DMS 273 treated with DMSO at 0.1 percent for 48 hours (cell line): ENCODE results near the gene ZKSCAN5.
A peak's percentile ranks its signal among the peaks of the same experiment; 100 is the strongest.
"Not testable (repeated sequence)": the region's sequence is repeated elsewhere in the genome, so short reads cannot be mapped to it uniquely, and the experiment has no call there.

ENCODE experiments used
- DNase-seq: peaks from one replicate; lab custom pipeline; 2025; lab: John Stamatoyannopoulos, UW

The ZKSCAN5 gene

DNA sequence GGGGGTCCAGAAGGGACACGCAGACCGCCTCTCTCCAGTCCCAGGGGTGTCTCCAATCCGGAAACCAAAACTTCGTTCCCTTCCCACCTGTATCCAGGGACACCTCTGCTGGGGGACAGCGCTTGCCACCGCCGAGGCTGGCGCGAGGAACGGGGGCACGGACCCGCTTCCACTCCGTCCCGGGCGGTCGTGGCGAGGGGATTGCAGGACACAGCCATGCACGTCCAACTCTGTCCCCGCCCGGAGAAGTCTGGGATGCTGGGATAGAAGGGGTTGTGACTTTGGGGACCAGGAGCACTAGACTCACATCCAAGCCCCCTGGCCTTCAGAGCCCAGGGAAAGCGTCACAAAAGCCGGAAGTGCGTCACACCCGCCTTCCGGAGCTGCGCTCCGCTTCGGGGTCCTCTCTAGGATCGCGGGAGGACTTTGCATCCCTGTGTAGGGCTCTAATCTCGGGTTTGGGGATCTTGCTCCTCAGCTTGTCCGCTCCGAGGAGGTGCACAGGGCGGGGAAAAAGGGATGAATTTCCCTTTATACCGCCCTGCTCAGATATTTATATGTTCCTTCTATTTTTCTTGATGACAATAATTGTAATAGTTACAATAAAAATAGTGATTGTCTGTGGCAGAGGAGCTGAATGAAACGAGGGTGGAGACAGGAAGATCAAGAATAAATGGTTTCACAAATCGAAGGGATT is 47.5 kb downstream of the ZKSCAN5 start, which contains the start of gene FAM200A:
TSS of gene FAM200A (minus strand) at position 348 of the 697 bp plus-strand sequence. CDS start 3,707 bp downstream, outside the sequence.
- DNase-seq = peak; percentile 87

GRCh38 chr7:99553039-99553438 is 48.6 kb downstream of the ZKSCAN5 start:
- no peak for DNase-seq

GRCh38 chr7:99554939-99555338 is 50.5 kb downstream of the ZKSCAN5 start:
- no peak for DNase-seq

- DNase-seq = no peak
Measured at GRCh38 chr7:99557196-99557607, 52.7 kb downstream of the ZKSCAN5 start.

DNA sequence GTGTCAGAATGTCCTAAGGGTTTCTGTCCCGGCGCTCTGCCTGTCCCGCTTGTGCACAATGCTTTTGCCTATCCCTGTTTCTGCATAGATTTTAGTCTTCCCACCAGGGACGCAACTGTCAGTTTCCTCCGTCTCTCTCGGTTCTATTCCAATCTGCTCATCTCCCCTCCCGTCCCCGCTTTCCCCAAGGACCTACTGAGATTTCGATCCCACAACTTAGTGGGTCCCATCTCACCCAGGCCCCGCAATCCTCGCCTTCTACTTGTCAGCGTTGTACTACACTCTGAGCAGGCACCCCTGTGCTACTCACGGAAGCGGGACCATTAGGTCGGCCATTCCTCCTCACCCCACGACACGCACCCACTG is 53.5 kb downstream of the ZKSCAN5 start:
- no peak for DNase-seq

DNA sequence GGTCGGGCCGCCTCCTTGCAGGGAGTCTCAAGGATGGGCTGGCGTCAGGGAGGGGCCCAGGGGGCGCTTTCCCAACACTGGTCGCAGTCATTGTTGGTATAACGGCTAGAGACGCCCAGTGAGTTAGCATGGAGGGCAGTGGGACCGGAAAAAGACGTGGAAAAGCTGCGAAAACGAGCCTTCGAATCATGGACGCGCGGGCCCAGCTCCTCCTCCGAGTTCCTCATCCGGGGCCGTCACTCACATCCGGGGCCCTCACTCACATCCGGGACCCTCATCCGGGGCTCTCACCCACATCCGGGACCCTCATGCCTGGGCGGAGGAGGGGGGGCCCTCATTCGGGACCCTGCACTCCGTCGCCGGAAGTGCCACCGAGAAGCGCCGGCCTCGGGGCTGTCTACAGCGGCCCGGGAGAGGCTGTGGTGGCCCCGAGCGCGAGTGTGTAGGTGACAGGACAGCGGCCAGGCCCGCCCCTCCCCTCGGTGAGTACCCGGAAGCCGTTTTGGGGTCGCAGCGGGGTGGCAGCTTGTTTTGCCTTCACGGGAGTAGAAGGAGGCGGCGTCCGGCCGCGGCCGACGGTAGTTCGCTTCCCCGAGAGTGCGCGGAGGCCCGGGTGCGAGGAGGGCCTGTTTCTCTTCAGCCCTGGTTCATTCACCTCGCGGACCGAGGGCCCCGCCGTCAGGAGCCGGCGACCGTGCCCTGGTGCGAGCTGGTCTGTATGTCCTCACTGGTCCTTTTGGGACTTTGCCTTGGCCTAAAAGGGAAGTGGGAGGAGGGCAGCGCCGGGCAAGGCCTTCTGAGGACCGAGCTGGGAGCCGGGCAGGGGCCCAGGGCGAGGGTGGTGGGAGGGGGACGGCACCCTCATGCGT is 54.1 kb downstream of the ZKSCAN5 start, which contains the start of gene ZNF655:
TSS of gene ZNF655 (plus strand) at position 337 of the 869 bp plus-strand sequence. CDS start 1,918 bp downstream, outside the sequence.
- DNase-seq = peak; percentile 72

GRCh38 chr7:99559175-99559915 is 54.9 kb downstream of the ZKSCAN5 start:
- DNase-seq = no peak

DNA sequence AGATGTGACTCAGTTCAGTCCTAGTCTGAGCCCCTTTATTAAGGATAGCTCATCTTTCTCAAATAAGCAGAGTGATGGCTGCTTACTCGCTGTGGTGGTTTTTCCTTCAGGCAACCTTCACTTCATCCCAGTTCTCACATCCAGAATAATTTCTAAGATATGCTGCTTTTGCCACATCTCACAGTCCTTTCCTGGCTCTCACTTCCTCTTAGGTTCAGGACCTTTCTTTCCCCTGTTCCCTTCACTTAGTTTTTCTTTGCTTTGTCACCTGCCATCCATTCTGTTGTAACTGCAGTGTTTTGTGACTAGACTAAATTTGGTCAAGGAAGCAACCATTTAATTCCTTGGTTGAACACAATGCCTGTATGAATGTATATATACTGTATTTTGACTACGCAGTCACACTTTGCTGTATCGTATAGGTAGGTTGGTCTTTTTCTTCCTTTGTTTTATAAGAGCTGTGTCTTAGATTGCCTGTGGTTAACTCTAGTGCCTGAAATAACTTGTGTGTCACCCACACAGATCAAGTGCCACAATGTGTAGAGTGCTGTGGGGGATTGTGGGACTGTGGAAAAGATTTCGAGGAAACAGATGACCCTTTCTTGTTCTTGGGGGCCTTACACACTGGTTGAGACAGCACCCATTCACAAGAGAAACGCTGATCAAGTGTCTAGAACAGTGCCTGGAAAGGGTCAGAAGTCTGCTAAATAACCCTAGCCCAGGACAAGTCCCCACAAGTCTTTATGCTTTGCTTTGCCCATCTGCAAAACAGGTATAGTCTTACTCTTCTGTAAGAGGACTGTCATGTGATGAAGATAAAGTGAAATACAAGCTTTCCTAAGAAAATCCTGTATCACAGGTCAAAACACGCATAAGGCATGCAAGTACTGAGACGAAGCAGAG is 56.6 kb downstream of the ZKSCAN5 start:
- no peak for DNase-seq

- no peak for DNase-seq
Measured at GRCh38 chr7:99561737-99562051, 57.2 kb downstream of the ZKSCAN5 start.

DNA sequence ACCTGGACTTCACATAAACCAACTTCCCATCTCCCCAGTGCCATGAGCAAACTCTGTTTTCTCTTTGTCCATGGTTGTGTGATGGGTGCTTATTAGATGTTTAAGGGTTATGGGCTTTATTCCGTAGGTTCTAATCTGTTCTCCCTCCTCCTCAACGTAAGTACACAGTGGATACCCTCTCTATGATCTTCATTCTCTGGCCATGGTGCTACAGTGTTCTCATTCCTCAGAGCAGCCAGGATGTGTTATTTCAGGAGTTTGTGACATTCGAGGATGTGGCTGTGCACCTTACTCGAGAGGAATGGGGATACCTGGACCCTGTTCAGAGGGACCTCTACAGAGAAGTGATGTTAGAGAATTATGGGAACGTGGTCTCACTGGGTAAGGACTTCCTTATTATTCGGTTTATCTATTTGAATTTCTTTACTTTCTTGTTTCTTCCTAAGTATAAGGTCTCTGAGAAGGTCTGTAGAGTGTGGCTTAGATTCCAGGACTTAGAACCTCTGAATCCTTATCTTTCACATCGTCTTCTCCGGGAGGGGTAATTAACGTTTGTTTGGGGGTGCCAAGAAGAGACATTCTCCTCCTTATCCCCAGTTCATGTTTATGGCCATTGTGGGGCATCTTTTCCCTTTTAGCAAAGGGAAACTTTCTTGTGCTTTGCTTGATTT is 57.8 kb downstream of the ZKSCAN5 start:
- no peak for DNase-seq

DNA sequence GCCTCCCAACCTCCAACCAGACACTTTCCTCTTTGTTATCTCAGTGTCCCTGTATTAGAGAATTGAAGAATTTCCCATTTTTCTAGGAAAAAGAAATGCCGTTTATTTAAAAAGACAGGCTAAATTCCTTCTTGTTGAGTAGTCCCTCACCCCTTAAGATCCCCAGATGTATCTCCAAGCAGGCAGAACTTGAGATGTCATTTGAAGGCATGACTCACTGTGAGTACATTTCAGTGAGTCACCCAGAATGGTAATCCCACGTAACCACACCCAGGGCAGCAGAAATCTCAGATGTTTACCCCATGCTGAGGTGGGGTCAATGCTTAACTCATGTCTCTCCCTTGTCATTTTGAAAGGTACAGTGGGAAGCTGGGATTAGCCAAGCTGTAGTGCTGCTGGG is 58.4 kb downstream of the ZKSCAN5 start:
- DNase-seq = no peak

DNA sequence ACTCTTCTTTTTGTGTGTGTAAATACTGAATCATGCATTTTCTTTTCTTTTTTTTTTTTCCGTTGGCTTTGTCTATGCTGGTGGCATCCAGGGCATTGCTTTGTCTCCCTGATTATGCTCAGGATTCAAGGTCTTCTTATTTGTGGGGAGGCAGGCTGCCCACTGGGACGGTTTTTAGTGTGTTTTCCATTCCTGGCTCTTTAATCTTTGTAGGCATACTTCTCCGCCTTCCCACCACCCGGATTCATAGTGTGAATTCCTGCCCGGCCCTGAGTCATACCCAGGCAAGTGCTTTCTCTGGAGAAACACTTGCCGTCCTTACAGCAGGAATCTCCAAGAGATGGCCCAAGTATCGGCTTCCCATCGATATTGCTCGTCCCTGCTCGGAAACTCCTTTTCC is 59.2 kb downstream of the ZKSCAN5 start:
- no peak for DNase-seq

DNA sequence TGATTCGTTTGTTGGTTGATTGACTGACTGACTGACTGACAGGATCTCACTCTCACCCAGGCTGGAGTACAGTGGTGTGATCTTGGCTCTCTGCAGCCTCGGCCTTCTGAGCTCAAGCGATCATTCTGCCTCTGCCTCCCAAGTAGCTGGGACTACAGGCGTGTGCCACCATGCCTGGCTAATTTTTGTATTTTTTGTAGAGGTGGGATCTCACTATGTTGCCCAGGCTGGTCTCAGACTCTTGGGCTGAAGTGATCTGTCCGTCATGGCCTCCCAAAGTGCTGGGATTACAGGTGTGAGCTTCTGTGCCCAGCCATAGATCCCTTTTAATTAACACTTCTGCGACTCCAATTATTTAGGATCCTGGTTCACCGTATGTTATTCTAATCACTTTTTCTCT is 64.3 kb downstream of the ZKSCAN5 start:
- not testable (repeated sequence) for DNase-seq

DNA sequence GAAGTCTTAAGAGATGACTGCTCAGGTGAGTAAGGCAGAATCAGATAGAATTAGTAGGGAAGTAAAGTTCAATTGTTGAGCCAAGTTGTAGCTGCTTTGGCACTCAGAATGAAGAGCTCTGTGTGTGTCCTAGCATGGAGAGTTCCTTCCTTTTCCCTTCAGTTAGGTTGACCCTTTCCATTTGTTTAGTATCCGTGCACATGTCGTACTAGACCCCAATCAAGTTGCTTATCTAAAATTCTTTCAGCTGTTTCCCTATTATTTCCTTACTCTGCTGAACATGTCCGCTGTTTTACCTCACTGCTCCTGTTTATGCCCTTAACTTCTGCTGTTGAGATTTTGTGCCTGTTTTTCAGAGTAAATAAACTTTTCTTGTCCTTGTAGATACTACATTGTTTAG is 67.3 kb downstream of the ZKSCAN5 start:
- DNase-seq = no peak

DNA sequence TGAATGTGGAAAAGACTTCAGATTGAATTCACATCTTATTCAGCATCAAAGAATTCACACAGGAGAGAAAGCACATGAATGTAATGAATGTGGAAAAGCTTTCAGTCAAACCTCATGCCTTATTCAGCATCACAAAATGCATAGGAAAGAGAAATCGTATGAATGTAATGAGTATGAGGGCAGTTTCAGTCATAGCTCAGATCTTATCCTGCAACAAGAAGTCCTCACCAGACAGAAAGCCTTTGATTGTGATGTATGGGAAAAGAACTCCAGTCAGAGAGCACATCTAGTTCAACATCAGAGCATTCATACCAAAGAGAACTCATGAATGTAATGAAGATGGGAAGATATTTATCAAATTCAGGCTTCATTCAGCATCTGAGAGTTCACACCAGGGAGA is 68.8 kb downstream of the ZKSCAN5 start:
- DNase-seq = no peak

DNA sequence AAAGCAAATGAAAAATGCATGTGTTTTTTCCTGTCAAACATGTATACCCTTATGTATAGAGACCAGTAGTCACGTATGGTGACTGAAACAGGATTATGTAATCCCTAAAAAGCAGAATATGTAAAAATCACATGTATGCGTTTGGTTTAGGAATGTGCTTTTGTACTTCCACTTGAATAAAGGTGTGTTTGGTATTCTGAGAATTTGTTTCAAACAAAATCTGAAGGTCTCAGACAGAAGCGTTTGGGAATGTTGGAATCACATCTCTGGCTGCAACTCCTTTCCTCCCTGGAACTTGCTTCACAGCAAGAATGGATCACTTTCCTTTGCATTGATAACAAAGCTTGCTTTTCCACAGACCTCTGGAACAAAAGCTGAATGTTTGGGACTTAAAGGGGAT is 71.8 kb downstream of the ZKSCAN5 start:
- DNase-seq = no peak

- DNase-seq = no peak
Measured at GRCh38 chr7:99579281-99579955, 75.0 kb downstream of the ZKSCAN5 start.

DNA sequence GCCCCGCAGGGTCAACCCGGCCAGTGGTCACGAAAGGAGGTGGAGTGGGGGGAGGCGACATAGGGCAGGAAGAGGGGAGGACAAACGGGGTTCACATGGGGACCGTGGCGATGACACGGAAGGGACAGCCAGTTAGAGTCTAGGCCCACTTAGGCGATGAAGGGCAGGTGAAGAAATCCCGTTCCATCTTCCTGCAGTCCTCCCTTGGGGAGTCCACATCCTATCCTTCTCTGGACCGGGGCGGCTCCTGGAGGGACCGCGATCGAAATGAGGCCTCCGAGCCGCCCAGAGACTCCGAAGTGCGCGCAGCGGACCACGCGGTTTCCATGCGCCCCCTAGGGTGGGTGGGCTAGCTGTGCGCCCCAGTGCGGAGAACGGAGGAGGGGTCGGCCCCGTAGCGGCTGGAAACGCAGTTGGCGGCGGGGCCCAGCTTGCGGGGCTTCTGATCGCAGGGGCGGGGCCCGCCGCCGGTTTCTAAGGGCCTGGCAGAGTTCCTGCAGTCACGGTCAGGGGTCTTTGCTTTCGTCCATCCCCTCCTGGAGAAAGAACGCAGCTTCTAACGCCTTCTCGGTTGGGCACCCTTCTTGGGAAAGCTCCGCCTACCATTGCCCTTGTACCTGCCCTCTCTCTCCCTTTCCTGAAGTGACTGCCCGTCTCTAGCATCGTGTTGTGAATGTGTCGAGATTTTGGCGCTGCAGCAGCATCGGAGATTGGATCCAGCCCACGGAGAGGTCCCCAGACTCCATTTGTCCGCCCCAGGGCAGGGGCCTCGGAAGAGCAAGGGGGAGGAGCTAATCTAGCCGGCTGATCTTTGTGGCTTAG is 75.7 kb downstream of the ZKSCAN5 start:
- peak; percentile 55 for DNase-seq

DNA sequence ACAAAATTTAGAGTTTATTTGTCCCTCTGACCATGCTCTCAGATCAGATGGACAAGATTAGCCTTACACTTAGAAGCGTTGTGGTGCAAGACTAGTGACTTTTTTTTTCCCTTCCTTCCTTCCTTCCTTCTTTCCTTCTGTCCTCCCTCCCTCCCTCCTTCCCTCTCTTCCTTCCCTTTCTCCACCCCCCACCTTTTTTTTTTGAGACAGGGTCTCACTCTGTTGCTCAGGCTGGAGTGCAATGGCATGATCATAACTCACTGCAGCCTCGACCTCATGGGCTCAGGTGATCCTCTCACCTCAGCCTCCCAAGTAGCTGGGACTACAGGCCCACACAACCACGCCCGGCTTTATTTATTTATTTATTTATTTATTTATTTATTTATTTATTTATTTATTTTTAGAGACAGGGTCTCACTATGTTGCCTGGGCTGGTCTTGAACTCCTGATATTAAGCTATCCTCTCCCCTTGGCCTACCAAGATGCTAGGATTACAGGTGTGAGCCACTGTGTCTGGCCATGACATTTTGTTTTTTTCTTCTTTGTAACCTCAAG is 76.4 kb downstream of the ZKSCAN5 start:
- DNase-seq = not testable (repeated sequence)
